ENCODE results near the gene CCDC83.

CCDC83 gene

GRCh38 chr11:85889108-85889507, 33.9 kb downstream of the CCDC83 start:
- Histone ChIP-seq H3K4me1 (ENCODE audit: insufficient read depth, low read length) (peaks cover 18% of the 10 kb centered on the region; the same call in 1 of the 2 replicates), H3K27ac (ENCODE audit: low read depth, low read length) (no peak overlapping the region), H3K9me3 (ENCODE audit: insufficient read depth, low read depth, low read length) (no peaks in the 10 kb centered on the region), H3K4me3 (ENCODE audit: low read length) (no peak overlapping the region), H3K36me3 (ENCODE audit: insufficient read depth, low read length) (no peaks in the 10 kb centered on the region), H3K27me3 (ENCODE audit: insufficient read depth, low read length) (no peaks in the 10 kb centered on the region), H3K9ac (ENCODE audit: low read depth, low read length) (no peak overlapping the region)
- 94% methylated on average over 5 of the region's 5 CpGs for WGBS

GRCh38 chr11:85889676-85890579, 34.7 kb downstream of the CCDC83 start:
- Histone ChIP-seq H3K36me3 (ENCODE audit: insufficient read depth, low read length) (no peaks in the 10 kb centered on the region), H3K9me3 (ENCODE audit: insufficient read depth, low read depth, low read length) (no peaks in the 10 kb centered on the region), H3K4me3 (ENCODE audit: low read length) (no peak overlapping the region), H3K4me1 (ENCODE audit: insufficient read depth, low read length) (peaks cover 18% of the 10 kb centered on the region; the same call in 1 of the 2 replicates), H3K27ac (ENCODE audit: low read depth, low read length) (no peak overlapping the region), H3K27me3 (ENCODE audit: insufficient read depth, low read length) (no peaks in the 10 kb centered on the region), H3K9ac (ENCODE audit: low read depth, low read length) (no peak overlapping the region)
- WGBS, result 74% methylated on average over 7 of the region's 8 CpGs

- Histone ChIP-seq H3K4me1 (ENCODE audit: insufficient read depth, low read length) (peaks cover 18% of the 10 kb centered on the region; the same call in 1 of the 2 replicates), H3K9ac (ENCODE audit: low read depth, low read length) (no peak overlapping the region), H3K36me3 (ENCODE audit: insufficient read depth, low read length) (no peaks in the 10 kb centered on the region), H3K4me3 (ENCODE audit: low read length) (no peak overlapping the region), H3K27ac (ENCODE audit: low read depth, low read length) (no peak overlapping the region), H3K9me3 (ENCODE audit: insufficient read depth, low read depth, low read length) (no peaks in the 10 kb centered on the region), H3K27me3 (ENCODE audit: insufficient read depth, low read length) (no peaks in the 10 kb centered on the region)
- WGBS, result 52% methylated on average over 6 of the region's 6 CpGs
Measured at GRCh38 chr11:85893395-85893794, 38.2 kb downstream of the CCDC83 start.

DNA sequence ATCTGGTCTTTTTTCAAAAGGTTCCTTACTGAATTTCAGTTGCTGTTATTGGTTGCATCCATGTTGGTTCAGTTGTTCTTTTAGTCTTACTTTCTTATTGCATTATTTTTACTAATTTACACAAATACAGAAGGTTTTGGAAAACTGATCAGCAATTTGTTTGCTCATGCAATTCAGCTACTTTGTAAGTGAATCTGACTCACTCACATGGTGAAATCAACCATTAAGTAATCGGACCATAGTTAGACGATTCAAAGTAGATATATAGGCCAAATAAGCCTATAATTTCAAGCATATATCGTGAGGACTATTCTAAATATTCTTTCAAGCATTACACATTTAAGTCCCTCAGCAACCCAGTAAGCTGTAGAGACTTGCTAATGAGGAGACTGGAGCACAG, 41.7 kb downstream of the CCDC83 start:
- H3K9ac ChIP-seq (ENCODE audit: low read depth, low read length), result no peak overlapping the region
- 91% methylated on average over 3 of the region's 3 CpGs for WGBS
- no peaks in the 10 kb centered on the region for H3K36me3 ChIP-seq (ENCODE audit: insufficient read depth, low read length)
- peaks cover 3% of the 10 kb centered on the region; the same call in 1 of the 2 replicates for H3K4me1 ChIP-seq (ENCODE audit: insufficient read depth, low read length)
- H3K27ac ChIP-seq (ENCODE audit: low read depth, low read length), result no peak overlapping the region
- H3K4me3 ChIP-seq (ENCODE audit: low read length), result no peak overlapping the region
- H3K27me3 ChIP-seq (ENCODE audit: insufficient read depth, low read length), result no peaks in the 10 kb centered on the region
- no peaks in the 10 kb centered on the region for H3K9me3 ChIP-seq (ENCODE audit: insufficient read depth, low read depth, low read length)

DNA sequence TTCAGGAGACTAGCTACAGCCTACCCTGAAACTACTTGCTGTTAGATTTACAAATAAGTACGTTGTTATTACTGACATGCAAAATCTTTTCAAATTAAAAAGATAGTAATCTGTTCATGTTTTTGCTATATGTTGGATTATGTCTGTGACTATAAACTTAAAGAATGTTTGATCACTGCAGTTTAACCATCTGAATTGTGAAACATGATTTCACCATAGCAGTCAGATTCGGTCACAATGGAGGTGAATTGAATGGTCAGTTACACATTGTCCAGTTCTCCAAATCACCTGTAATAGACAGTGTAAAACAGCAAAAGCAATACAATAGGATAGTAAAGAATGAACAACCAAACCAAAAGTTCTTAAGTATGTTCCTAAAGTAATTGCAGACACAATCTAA, 43.3 kb downstream of the CCDC83 start:
- Histone ChIP-seq H3K27me3 (ENCODE audit: insufficient read depth, low read length) (no peaks in the 10 kb centered on the region), H3K36me3 (ENCODE audit: insufficient read depth, low read length) (no peaks in the 10 kb centered on the region), H3K27ac (ENCODE audit: low read depth, low read length) (no peak overlapping the region), H3K9ac (ENCODE audit: low read depth, low read length) (no peak overlapping the region), H3K4me3 (ENCODE audit: low read length) (no peak overlapping the region), H3K9me3 (ENCODE audit: insufficient read depth, low read depth, low read length) (no peaks in the 10 kb centered on the region), H3K4me1 (ENCODE audit: insufficient read depth, low read length) (no peaks in the 10 kb centered on the region)
- 100% methylated on average over 1 of the region's 2 CpGs for WGBS

DNA sequence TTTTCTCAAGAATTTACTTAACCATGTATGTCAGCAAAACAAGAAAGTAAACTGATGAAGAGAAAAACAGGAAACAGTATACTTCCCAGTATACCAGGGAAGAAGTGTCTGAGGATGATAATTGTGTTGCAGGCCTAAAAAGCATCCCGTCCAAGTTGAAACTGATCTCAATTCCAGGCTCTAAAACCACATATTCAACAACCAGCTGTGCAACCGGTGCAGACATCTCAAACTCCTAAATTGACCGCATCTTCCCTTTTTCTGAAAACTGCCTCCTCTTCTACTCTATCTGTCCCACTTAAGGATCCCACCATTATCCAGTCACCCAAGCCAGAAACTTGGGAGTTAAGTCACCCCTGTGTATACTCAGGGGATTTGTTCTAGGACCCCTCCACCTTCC, 47.2 kb downstream of the CCDC83 start:
- no peaks in the 10 kb centered on the region for H3K9me3 ChIP-seq (ENCODE audit: insufficient read depth, low read depth, low read length)
- no peak overlapping the region for H3K9ac ChIP-seq (ENCODE audit: low read depth, low read length)
- H3K27me3 ChIP-seq (ENCODE audit: insufficient read depth, low read length), result no peaks in the 10 kb centered on the region
- no peak overlapping the region for H3K27ac ChIP-seq (ENCODE audit: low read depth, low read length)
- 87% methylated on average over 3 of the region's 3 CpGs for WGBS
- no peak overlapping the region for H3K4me3 ChIP-seq (ENCODE audit: low read length)
- H3K4me1 ChIP-seq (ENCODE audit: insufficient read depth, low read length), result no peaks in the 10 kb centered on the region
- no peaks in the 10 kb centered on the region for H3K36me3 ChIP-seq (ENCODE audit: insufficient read depth, low read length)

DNA sequence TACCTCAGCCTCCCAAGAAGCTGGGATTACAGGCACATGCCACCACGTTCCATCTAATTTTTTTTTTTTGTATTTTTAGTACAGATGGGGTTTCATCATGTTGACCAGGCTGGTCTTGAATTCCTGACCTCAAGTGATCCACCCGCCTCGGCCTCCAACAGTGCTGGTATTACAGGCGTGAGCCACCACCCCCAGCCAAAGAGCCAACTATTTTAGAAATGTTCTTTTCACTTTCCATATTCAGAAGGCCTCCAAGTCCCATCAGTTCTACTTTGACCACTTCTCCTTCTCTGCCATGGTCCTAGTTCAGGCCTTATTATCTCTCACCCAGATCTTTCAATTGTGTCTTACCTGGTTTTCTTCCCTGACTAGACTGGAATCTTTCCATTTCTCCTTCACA, 48.2 kb downstream of the CCDC83 start:
- Histone ChIP-seq H3K4me3 (ENCODE audit: low read length) (no peak overlapping the region), H3K9me3 (ENCODE audit: insufficient read depth, low read depth, low read length) (no peaks in the 10 kb centered on the region), H3K4me1 (ENCODE audit: insufficient read depth, low read length) (no peaks in the 10 kb centered on the region), H3K9ac (ENCODE audit: low read depth, low read length) (no peak overlapping the region), H3K27me3 (ENCODE audit: insufficient read depth, low read length) (no peaks in the 10 kb centered on the region), H3K36me3 (ENCODE audit: insufficient read depth, low read length) (no peaks in the 10 kb centered on the region), H3K27ac (ENCODE audit: low read depth, low read length) (no peak overlapping the region)
- 91% methylated on average over 4 of the region's 4 CpGs for WGBS

- Histone ChIP-seq H3K27me3 (ENCODE audit: insufficient read depth, low read length) (no peaks in the 10 kb centered on the region), H3K36me3 (ENCODE audit: insufficient read depth, low read length) (no peaks in the 10 kb centered on the region), H3K9me3 (ENCODE audit: insufficient read depth, low read depth, low read length) (no peaks in the 10 kb centered on the region), H3K4me3 (ENCODE audit: low read length) (no peak overlapping the region), H3K4me1 (ENCODE audit: insufficient read depth, low read length) (no peaks in the 10 kb centered on the region), H3K27ac (ENCODE audit: low read depth, low read length) (no peak overlapping the region), H3K9ac (ENCODE audit: low read depth, low read length) (no peak overlapping the region)
- 100% methylated on average over 1 of the region's 3 CpGs for whole genome bisulfite sequencing
Measured at GRCh38 chr11:85903811-85904210, 48.6 kb downstream of the CCDC83 start.

DNA sequence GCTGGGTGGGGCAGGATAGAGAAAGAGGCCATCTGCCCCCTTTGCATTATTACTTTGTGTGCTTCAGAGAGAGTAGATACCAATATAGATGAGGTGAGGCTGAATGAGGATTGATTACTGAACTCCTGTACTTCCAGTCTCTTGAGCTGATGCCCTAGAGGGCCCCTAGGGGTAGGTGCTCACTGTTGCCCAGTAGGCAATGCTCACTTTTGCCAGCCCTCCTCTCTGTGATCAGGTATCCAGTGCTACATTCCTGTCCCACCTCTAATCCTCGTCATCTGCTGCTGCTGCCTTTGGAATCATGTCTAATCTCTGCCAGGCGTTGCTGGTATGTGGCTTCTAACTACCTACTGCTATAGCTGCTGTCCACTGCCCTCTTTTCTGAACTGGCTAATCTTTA, 57.2 kb downstream of the CCDC83 start:
- no peak overlapping the region for H3K4me3 ChIP-seq (ENCODE audit: low read length)
- H3K27me3 ChIP-seq (ENCODE audit: insufficient read depth, low read length), result no peaks in the 10 kb centered on the region
- no peak overlapping the region for H3K9ac ChIP-seq (ENCODE audit: low read depth, low read length)
- H3K36me3 ChIP-seq (ENCODE audit: insufficient read depth, low read length), result no peaks in the 10 kb centered on the region
- 88% methylated on average over 2 of the region's 2 CpGs for whole genome bisulfite sequencing
- H3K27ac ChIP-seq (ENCODE audit: low read depth, low read length), result no peak overlapping the region
- H3K4me1 ChIP-seq (ENCODE audit: insufficient read depth, low read length), result no peaks in the 10 kb centered on the region
- no peaks in the 10 kb centered on the region; the same call in 1 of the 2 replicates for H3K9me3 ChIP-seq (ENCODE audit: insufficient read depth, low read depth, low read length)

DNA sequence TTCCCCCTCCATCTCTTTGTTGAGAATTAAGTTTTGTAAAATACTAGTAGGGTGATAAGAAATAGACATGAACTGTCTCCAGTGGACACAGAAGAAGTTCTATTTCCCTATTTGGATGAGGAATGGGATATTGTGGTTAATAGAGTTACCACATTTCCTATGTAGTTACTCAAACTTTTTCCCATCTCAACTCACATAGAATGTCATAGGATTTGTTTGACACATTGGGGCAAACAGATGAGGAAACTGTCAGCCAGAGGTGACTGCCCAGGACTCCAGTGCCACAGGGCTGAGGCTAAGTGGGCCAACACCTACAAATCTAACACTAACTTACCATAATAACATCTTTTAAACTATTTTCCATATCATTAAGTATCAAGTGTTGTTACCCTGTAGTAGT, 58.3 kb downstream of the CCDC83 start:
- no peak overlapping the region for H3K27ac ChIP-seq (ENCODE audit: low read depth, low read length)
- no peak overlapping the region for H3K9ac ChIP-seq (ENCODE audit: low read depth, low read length)
- no peaks in the 10 kb centered on the region; the same call in 1 of the 2 replicates for H3K9me3 ChIP-seq (ENCODE audit: insufficient read depth, low read depth, low read length)
- no peaks in the 10 kb centered on the region for H3K27me3 ChIP-seq (ENCODE audit: insufficient read depth, low read length)
- no peak overlapping the region for H3K4me3 ChIP-seq (ENCODE audit: low read length)
- peaks cover 4% of the 10 kb centered on the region; the same call in 1 of the 2 replicates for H3K4me1 ChIP-seq (ENCODE audit: insufficient read depth, low read length)
- H3K36me3 ChIP-seq (ENCODE audit: insufficient read depth, low read length), result no peaks in the 10 kb centered on the region

DNA sequence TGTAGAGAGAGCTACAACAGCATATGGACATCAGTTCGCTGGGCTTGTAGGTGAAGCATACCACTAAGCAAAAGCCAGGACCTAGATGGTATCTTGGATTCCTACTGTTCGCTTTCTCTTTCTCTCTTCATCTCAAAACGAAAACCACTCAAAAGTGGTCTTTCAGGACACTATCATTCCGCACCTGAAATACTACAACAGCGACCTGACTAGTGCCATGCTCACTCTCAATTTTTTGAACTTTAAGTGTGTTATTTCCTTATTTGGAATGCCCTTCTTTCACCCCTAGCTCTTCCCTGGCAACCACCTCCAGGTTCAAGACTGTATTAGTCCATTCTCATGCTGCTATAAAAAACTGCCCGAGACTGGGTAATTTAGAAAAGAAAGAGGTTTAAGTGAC, 59.2 kb downstream of the CCDC83 start:
- no peak overlapping the region for H3K4me3 ChIP-seq (ENCODE audit: low read length)
- H3K36me3 ChIP-seq (ENCODE audit: insufficient read depth, low read length), result no peaks in the 10 kb centered on the region
- H3K4me1 ChIP-seq (ENCODE audit: insufficient read depth, low read length), result peaks cover 13% of the 10 kb centered on the region
- H3K27ac ChIP-seq (ENCODE audit: low read depth, low read length), result no peak overlapping the region
- no peaks in the 10 kb centered on the region; the same call in 1 of the 2 replicates for H3K9me3 ChIP-seq (ENCODE audit: insufficient read depth, low read depth, low read length)
- WGBS, result 94% methylated on average over 6 of the region's 6 CpGs
- no peaks in the 10 kb centered on the region for H3K27me3 ChIP-seq (ENCODE audit: insufficient read depth, low read length)
- H3K9ac ChIP-seq (ENCODE audit: low read depth, low read length), result no peak overlapping the region
